Smooth muscle cell (in vitro differentiated cells): ENCODE data around the gene H2BK1. TPM values are rescaled to one million over a fixed set of nuclear protein-coding genes. Genes with fewer than 3 reads are reported as not detected.

Experiments used
- DNase-seq: peaks from one replicate; lab custom pipeline; 2025; ENCODE audit not compliant: unreplicated experiment; lab: John Stamatoyannopoulos, UW
- H2AFZ ChIP-seq: fragments of 200-600 bp; sonication (generic); 2 replicates; pipeline ENCODE4 v1.6.0; 2016; ENCODE audit warnings: antibody characterized with exemption, low read depth, mild to moderate bottlenecking
- H3F3A ChIP-seq: fragments of 200-600 bp; sonication (generic); 2 replicates; pipeline ENCODE4 v1.6.0; 2017; ENCODE audit warnings: antibody characterized with exemption, low read depth
- H3K27ac ChIP-seq: fragments of 200-600 bp; sonication (generic); 2 replicates; pipeline ENCODE4 v1.5.1; 2016; ENCODE audit warnings: low read depth, mild to moderate bottlenecking
- H3K27me3 ChIP-seq: fragments of 200-600 bp; sonication (generic); 2 replicates; pipeline ENCODE4 v1.6.1; 2016; ENCODE audit warnings: low read depth, mild to moderate bottlenecking
- H3K36me3 ChIP-seq: fragments of 200-600 bp; sonication (generic); 2 replicates; pipeline ENCODE4 v1.5.1; 2016; ENCODE audit warnings: low read depth
- H3K4me1 ChIP-seq: fragments of 200-600 bp; sonication (generic); 2 replicates; pipeline ENCODE4 v1.5.1; 2016; ENCODE audit warnings: low read depth
- H3K4me2 ChIP-seq: fragments of 200-600 bp; sonication (generic); 2 replicates; pipeline ENCODE4 v1.6.0; 2016; ENCODE audit warnings: mild to moderate bottlenecking
- H3K4me3 ChIP-seq: fragments of 200-600 bp; sonication (generic); 2 replicates; pipeline ENCODE4 v1.5.1; 2016; ENCODE audit warnings: mild to moderate bottlenecking
- H3K79me2 ChIP-seq: fragments of 200-600 bp; sonication (generic); 2 replicates; pipeline ENCODE4 v1.6.0; 2016; ENCODE audit warnings: low read depth, mild to moderate bottlenecking
- H3K9ac ChIP-seq: fragments of 200-600 bp; sonication (generic); 2 replicates; pipeline ENCODE4 v1.6.0; 2016; ENCODE audit warnings: low read depth
- H3K9me3 ChIP-seq: fragments of 200-600 bp; sonication (generic); replicated peaks from 2 replicates; pipeline ENCODE4 v1.5.1; 2016; ENCODE audit warnings: low read depth
- H4K20me1 ChIP-seq: fragments of 200-600 bp; sonication (generic); 2 replicates; pipeline ENCODE4 v1.6.0; 2016; ENCODE audit warnings: low read depth
- CTCF ChIP-seq: fragments of 200-600 bp; sonication (generic); IDR thresholded peaks from 2 replicates; pipeline ENCODE4 v1.5.1; 2017; ENCODE audit warnings: borderline replicate concordance, mild to moderate bottlenecking, antibody characterized with exemption; ENCODE audit not compliant: insufficient read depth, poor library complexity, severe bottlenecking
- WGBS: methylation state at CpG from one replicate; pipeline ENCODE4 v1.1.7; 2016; ENCODE audit warnings: low lambda C conversion rate; 5-methylcytosine and 5-hydroxymethylcytosine counted together
- polyA plus RNA-seq: library from polyadenylated mRNA; unstranded; fragments of >200 nt; fragmentation: Nextera tagmentation; extraction: Ambion mirVana; gene quantifications from 2 replicates; pipeline ENCODE4 v1.2.1, GENCODE V29; 2016
- total RNA-seq: library from RNA; depleted of rRNA; stranded (reverse); fragments of >200 nt; gene quantifications from 2 replicates; pipeline ENCODE4 v1.2.3, GENCODE V29; 2014

H2BK1 gene
- total and polyA plus RNA-seq, 2 experiments from 2014 or later, result not detected

- Histone ChIP-seq H2AFZ (peak overlapping the region; percentile 90), H3F3A (no peaks in the 10 kb centered on the region), H3K9ac (peak overlapping the region; percentile 86), H3K36me3 (no peaks in the 10 kb centered on the region), H3K4me2 (peak overlapping the region; percentile 99), H3K4me3 (peak overlapping the region; percentile 90), H3K27me3 (no peaks in the 10 kb centered on the region), H3K79me2 (peaks cover 11% of the 10 kb centered on the region), H4K20me1 (peaks cover 4% of the 10 kb centered on the region), H3K27ac (peak overlapping the region; percentile 89), H3K4me1 (peaks cover 39% of the 10 kb centered on the region), H3K9me3 (no peaks in the 10 kb centered on the region)
- no peak for TF ChIP-seq CTCF
- peak; percentile 53 for DNase-seq
- 2% methylated on average over 13 of the region's 79 CpGs for WGBS
These were observed 41.6 kb upstream of the H2BK1 start for GRCh38 chr7:151251689-151252560.

GRCh38 chr7:151251328-151251688 lies 41.0 kb upstream of the H2BK1 start:
- WGBS, result 2% methylated on average over 19 of the region's 19 CpGs

GRCh38 chr7:151250181-151251132 lies 40.2 kb upstream of the H2BK1 start:
- Histone ChIP-seq H3K4me3 (peak overlapping the region; percentile 80), H3K36me3 (no peaks in the 10 kb centered on the region), H3K27me3 (no peaks in the 10 kb centered on the region), H3K27ac (peak overlapping the region; percentile 89), H3K9ac (no peak overlapping the region), H3K4me1 (peaks cover 39% of the 10 kb centered on the region), H2AFZ (no peak overlapping the region), H3K79me2 (peaks cover 20% of the 10 kb centered on the region), H3K9me3 (no peaks in the 10 kb centered on the region), H4K20me1 (peaks cover 19% of the 10 kb centered on the region), H3F3A (no peaks in the 10 kb centered on the region), H3K4me2 (peak overlapping the region; percentile 99)
- 76% methylated on average over 7 of the region's 7 CpGs for WGBS
- TF ChIP-seq CTCF, result no peak
- no peak for DNase-seq

More at GRCh38 chr7:151251328-151251688, 41.0 kb upstream of the H2BK1 start:
- Histone ChIP-seq H3K4me2 (peak overlapping the region; percentile 99), H4K20me1 (peaks cover 11% of the 10 kb centered on the region), H3F3A (no peaks in the 10 kb centered on the region), H2AFZ (peak overlapping the region; percentile 66), H3K27me3 (no peaks in the 10 kb centered on the region), H3K9me3 (no peaks in the 10 kb centered on the region), H3K4me1 (peaks cover 39% of the 10 kb centered on the region), H3K27ac (peak overlapping the region; percentile 89), H3K79me2 (peaks cover 18% of the 10 kb centered on the region), H3K4me3 (peak overlapping the region; percentile 90), H3K9ac (peak overlapping the region; percentile 39), H3K36me3 (no peaks in the 10 kb centered on the region)
- DNase-seq, result no peak
- TF ChIP-seq CTCF, result no peak
